HL-60/S4 treated with phorbol 12-myristate 13-acetate at 8.2 ng/mL for 4 days and 3 days (cell line): Measurements from ENCODE around the gene KRT31.
"Not testable (repeated sequence)": the region's sequence is repeated elsewhere in the genome, so short reads cannot be mapped to it uniquely, and the experiment has no call there.

Experiments used
- in situ Hi-C: fragments of 300-500 bp; cut with MboI; formaldehyde crosslinking; loops from 2 replicates; pipeline ENCODE4 v1.15.0; 2022; ENCODE audit warnings: low sequenced_read_pairs

The KRT31 gene

GRCh38 chr17:41396996-41397660 is at the start of gene KRT31:
TSS of gene KRT31 (minus strand) at chr17:41397608. CDS start at chr17:41397539, 69 bp downstream.
- in situ Hi-C loops = no loop called here

GRCh38 chr17:41446806-41447205 is 49.4 kb upstream of the KRT31 start:
- in situ Hi-C loops = no loop called here

GRCh38 chr17:41444640-41445039 is 47.2 kb upstream of the KRT31 start:
- in situ Hi-C loops = no loop called here

- in situ Hi-C loops = no loop called here
Observed at GRCh38 chr17:41444186-41444585, 46.8 kb upstream of the KRT31 start.

GRCh38 chr17:41442739-41443138 is 45.3 kb upstream of the KRT31 start:
- in situ Hi-C loops = no loop called here

- in situ Hi-C loops = no loop called here
Observed at GRCh38 chr17:41440531-41441033, 43.2 kb upstream of the KRT31 start, which contains the start of gene KRT38. TSS of gene KRT38 (minus strand) at chr17:41440983. CDS start at chr17:41440921, 62 bp downstream.

- in situ Hi-C loops = no loop called here
Observed at GRCh38 chr17:41439375-41439774, 42.0 kb upstream of the KRT31 start.

- in situ Hi-C loops = no loop called here
Observed at GRCh38 chr17:41437769-41438168, 40.4 kb upstream of the KRT31 start.

- in situ Hi-C loops = no loop called here
Observed at GRCh38 chr17:41437254-41437653, 39.8 kb upstream of the KRT31 start.

- in situ Hi-C loops = no loop called here
Observed at GRCh38 chr17:41434415-41434814, 37.0 kb upstream of the KRT31 start.

- in situ Hi-C loops = no loop called here
Observed at GRCh38 chr17:41434005-41434404, 36.6 kb upstream of the KRT31 start.

GRCh38 chr17:41433586-41433985 is 36.2 kb upstream of the KRT31 start:
- in situ Hi-C loops = no loop called here

- in situ Hi-C loops = not testable (repeated sequence)
Observed at GRCh38 chr17:41430376-41430775, 33.0 kb upstream of the KRT31 start.

- in situ Hi-C loops = no loop called here
Observed at GRCh38 chr17:41429667-41430066, 32.3 kb upstream of the KRT31 start.

GRCh38 chr17:41428591-41429291 is 31.3 kb upstream of the KRT31 start:
- in situ Hi-C loops = no loop called here

- in situ Hi-C loops = no loop called here
Observed at GRCh38 chr17:41424111-41424635, 26.8 kb upstream of the KRT31 start, which contains the start of gene KRT37. TSS of gene KRT37 (minus strand) at chr17:41424585. CDS start at chr17:41424523, 62 bp downstream.

GRCh38 chr17:41422586-41422985 is 25.2 kb upstream of the KRT31 start:
- in situ Hi-C loops = not testable (repeated sequence)

GRCh38 chr17:41421617-41422016 is 24.2 kb upstream of the KRT31 start:
- in situ Hi-C loops = no loop called here

GRCh38 chr17:41421116-41421515 is 23.7 kb upstream of the KRT31 start:
- in situ Hi-C loops = no loop called here

GRCh38 chr17:41420134-41420533 is 22.7 kb upstream of the KRT31 start:
- in situ Hi-C loops = no loop called here

- in situ Hi-C loops = no loop called here
Observed at GRCh38 chr17:41419716-41420115, 22.3 kb upstream of the KRT31 start.
